ENCODE measurements around the gene PPM1A.

PPM1A gene

DNA sequence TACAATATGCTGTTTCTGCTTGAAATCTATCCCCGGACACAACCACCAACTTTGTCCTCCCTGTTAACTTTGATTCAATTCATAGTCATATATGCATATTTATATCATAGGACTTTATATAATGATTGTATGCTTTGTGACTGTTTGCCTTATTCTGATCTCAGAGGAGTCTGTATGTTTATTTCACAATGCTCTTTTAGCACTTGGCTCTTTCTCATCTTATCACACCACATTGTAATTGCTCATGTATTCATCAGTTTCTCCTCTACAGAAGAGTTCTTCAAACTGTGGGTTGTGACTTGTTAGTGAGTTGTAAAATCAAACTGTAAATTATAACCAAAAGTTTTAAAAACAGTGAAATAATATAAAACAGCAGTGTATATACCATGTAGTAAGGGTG lies 21.7 kb upstream of the PPM1A start:
- DNase-seq = no peak

DNA sequence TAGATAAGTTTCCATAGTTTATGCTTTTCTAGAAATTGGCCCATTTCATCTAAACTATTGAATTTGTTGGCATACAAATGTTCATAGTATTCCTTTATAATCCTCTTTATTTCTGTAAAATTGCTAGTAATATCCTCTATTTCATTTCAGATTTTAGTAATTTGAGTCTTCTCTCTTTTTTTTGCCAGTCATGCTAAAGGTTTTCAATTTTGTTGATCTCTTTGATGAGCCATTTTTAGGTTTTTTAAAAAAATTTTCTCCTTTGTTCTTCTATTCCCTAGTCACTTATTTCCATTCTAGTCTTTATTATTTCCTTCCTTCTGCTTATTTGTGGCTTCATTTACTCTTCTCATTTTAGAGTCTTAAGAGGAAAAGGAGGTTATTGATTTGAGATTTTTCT lies 19.4 kb upstream of the PPM1A start:
- no peak for DNase-seq

DNA sequence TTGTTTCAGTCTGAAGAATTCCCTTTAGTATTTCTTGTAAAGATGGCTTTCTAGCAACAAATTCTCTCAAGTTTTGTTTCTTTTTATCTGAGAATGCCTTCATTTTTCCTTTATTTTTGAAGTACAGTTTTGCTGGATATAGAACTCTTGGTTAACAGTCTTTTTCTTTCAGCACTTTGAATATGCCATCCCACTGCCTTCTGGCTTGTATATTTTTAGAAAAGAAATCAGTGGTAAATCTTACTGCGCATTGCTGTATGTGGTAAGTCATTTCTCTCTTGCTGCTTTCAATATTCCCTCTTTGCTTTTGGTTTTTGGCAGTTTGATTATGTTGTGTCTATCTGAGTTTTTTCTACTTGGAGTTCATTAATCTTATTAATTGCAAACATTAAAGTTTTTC lies 16.8 kb upstream of the PPM1A start:
- DNase-seq = no peak

DNA sequence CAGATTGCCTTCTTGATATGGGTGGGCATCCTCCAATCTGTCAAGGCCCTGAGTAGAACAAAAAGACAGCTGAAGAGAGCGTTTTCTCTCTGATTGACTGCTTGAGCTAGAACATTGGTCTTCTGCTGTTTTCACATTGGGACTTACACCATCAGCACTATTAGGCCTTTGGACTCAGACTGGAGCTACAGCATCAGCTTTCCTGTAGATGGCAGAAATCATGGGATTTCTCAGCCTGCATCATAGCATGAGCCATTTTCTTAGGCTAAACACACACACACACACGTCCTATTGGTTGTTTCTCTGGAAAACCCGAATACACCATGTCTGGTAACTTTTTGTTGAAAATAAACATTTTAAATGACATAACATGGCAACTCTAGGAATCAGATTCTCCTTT lies 15.8 kb upstream of the PPM1A start:
- DNase-seq = no peak

DNA sequence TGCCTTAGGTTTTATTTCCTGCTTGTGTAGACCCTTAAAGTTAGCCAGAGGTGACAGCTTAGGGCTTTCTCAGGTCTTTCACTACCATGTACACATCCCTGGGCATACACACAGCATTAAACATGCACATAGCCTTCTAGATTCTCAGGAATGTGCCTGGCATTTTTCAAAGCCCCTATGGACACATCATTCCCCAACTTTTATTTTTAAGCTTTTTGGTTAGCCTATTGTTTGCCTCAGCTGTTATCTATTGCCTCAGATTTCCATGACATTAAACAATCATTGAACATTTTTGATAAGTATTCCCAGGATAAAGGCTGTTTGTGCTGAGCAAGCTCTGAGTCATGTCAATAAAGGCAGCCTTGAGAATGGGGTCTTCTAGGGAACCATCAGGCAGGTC lies 15.1 kb upstream of the PPM1A start:
- no peak for DNase-seq

DNA sequence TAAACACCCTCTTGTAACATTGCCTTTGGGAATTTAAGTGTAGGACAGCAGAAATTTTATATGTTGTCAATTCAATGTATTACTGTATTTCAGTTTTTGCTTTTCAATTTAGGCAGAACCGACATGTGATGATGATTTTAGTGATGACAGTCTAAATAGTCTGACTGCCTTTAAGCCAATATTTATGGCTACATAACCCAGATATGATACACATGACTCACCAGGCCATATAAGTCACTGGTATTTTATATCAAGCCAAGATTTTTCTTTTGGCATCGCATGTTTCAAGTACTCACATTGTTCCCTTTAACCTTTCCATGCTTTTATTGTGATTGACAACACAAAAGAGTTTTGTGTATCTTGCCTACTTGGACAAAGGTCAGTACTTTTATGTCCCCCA lies 13.6 kb upstream of the PPM1A start:
- no peak for DNase-seq

DNA sequence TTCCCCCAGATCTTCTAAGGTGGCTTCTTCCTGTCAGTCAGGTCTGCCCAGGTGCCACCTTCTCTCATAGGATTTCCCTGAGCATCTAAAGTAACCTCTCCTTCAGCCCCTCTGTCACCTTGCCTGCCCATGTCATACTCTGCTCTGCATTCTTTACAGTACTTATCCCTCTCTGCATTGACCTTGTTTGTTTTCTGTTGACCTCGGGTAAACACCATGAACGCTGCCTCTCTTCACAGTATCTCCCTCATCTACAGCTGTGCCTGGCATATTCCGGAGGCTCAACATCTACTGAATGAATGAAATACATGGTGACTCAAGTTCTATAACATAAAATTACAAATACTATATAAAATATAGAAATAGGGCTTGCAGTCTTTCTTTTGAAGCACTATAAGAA lies 10.1 kb upstream of the PPM1A start:
- DNase-seq = no peak

DNA sequence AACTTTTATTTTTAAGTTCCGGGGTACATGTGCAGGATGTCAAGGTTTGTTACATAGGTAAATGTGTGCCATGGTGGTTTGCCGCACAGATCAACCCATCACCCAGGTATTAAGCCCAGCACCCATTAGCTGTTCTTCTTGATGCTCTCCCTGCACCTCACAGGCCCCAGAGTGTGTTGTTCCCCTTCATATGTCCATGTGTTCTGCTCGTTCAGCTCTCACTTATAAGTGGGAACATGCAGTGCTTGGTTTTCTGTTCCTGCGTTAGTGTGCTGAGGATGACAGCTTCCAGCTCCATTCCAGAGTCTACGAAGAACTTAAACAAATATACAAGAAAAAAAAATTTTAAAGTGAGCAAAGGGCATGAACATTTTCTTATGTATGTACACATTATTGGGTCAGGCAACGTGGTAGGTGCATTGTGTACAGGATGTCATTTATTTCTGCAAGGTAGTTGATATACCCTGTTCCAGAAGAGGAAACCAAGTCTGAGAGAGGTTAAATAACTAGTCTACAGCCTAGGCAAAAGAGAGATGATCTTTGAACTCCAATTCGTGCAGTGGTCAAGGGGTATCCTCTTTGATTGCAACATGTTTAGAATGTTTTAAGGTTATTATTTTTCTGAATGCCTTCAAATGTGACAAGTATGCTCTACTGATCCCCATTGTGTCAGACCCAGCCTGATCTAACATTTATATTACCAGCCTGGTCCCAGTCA lies 8.7 kb upstream of the PPM1A start:
- DNase-seq = no peak

DNA sequence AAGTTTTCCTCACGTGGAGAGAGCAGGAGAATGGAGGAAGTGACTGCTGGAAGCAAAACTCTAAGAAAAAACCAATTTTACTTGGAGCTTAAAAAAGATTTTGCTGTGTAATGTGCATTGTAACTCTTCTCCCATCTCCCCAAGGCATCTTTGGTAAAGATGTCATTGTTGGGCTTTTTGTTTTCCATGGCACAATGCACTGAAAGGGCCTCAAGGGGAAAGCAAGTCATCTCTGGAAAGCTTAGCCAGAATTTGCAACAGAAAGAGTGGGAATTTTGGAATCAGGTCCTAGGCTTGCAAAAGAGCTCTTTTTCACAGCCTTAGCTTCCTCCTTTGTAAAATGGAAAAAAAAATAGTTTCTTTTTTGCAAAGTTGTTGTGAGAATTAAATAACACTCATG lies 7.9 kb upstream of the PPM1A start:
- no peak for DNase-seq

DNA sequence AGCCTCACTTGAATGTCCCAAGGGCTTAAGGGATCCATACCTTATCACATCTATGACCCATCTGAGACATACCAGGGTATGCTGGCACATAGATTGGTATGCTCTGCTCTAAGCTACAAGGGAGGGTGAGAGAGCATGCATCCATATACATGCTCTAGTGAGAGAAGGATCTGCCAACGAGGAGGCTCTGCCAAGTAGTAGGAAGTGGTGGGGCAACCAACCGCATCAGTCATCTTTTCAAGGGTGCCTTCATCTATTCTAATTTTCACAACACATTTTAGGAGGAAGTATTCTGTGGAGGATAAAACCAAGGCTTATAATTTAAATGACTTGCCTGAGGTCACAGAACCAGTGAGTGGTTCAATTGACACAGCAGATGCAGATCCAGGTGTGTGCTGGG lies 6.6 kb upstream of the PPM1A start:
- DNase-seq = no peak

DNA sequence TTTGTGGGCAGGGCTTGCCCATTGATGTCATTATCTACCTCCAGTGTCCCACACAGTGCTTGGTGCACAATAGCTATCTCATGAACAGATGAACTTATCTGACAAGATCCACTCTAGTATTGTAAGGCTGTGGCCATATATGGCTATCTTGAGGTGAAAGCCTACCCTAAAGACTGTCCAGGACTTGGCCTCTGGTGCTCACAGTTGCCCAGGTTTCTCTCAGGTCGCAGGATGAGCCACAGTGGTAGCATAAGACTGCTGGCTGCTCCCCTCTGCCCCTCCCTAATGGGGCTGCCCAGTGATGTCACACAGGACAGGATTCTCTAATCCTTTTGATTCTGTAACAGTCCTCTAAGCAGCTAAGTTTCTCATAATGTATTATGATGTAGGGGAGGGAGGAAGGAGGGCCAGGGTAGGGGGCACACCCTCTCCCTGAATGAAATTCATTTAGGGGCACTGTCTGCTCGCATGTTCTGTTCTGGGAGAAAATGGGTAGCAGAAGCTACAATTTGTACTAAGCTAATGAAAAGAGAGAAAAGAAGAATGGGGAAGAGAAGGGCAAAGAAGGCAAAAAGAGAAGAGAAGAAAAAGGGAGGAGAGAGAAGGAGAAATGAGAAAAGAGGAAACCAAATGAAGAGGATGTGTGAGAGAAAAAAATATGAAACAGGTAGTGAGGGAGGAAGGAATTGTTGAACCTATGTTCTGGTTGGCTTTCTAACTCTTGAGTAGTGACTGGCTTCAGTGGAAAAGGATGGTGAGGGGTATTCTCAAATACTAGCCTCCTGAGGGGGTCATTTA lies 3.4 kb upstream of the PPM1A start:
- peak; percentile 12 for DNase-seq

DNA sequence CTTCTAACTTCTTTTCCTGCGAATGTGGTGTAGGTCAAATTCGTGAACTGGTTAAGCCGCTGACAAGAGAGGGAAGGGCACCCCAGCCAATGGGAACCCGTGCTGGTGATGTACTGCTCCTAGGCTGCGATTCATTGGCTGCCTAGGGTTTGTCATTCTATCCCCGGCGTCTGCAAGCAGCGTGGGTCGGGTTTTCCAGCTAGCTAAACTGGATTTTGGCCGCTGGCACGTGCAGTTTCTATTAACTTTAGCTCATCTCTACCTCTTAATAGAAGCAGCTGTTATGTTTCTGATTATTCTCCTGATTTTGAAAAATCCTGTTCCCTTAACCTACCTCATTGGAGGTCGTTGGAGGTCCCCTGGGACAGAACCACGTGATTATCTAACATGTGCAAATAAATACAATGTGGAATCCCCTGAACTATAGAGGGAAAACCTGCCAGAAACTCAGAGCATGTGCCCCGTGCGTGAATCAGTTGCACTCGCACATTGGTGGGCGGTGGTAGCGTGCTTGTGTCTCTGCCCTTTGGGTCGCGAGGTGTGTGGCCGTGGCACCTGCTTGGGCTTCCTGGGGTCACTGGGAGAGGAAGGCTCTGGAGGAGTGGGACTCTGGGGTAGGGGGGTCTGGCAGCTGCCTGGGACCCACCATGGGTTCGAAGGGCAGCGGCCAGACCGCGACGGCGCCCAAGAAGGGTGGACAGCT lies 876 bp upstream of the PPM1A start:
- peak; percentile 88 for DNase-seq

DNA sequence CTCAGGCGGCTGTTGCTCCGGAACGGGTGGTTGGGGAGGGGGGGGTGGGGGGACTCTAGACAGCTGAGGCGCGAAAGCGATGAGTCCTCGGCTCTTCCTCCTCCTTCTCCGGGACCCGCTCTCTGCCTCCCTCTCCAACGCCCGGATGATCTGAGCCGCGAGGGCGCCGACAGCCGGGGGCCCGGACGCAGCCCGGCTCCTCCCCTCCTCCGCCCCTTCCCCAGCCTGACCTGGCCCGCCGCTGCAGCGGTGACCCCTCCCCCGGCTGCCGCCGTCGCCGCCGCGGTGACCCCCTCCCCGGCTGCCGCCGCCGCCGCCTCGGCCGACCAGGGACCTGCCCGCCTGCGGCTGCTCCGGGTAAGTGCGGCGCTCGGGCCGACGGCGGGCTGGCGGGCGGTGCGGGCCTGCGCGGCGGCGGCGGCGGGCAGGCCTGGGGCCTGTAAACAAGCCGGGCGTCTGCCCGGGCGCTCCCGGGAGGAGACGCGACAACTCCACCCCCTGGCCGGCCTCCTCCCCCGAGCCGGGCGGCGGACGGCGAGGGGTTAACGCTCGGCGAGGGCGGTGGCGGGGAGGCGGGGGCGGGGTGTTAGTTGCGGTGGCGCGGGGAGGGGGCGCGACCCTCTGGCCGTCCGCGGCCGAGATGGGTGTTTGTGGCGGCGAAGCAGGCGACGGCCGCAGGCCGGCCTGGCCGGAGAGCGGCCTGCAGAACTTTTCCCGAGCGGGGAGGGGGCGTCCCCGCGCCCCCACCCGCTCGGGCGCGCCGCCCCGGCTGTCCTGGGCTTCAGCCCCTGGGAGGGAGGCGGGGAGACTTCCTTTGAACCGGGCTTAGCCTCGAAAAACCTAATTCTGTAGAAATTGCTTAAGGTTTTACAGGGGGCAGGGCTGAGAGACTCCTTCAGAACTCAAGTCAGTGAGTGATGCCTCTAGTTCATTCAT lies 568 bp downstream of the PPM1A start:
- peak; percentile 68 for DNase-seq

DNA sequence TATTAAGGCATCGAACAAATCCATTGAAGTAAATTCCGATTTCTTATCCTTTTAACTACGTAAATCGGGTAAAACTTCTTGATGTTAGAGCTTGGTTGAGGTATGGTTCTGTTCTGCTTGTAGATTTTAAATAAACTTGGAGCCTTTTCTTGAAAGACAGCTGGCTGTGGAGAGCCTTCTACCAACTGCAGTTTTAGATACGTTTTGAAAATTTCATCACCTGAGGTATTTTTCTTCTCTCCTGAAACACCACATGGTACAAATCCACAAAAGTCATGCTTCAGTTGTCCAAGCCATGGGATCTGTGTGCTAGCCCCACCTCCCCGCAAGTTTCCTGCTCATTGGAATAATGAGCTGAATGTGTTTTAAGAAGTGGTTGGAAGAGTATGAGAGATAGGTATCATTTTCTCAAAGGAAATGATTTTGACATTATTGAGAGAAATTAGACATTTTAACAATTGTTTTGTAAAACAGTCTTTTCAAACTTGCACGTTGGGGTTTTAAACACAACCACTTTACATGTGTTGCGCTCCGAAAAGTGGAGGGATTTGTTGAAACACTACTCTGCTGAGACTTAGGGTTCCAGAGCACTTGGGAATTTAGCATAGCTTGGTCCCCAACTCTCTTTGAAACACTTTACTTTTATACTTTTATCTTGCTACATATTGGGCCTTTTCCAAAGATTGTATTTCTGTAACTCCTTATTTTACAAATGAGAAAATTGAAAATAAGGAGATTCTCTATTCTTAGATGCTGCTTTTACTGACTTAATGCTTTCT lies 1.4 kb downstream of the PPM1A start:
- no peak for DNase-seq

DNA sequence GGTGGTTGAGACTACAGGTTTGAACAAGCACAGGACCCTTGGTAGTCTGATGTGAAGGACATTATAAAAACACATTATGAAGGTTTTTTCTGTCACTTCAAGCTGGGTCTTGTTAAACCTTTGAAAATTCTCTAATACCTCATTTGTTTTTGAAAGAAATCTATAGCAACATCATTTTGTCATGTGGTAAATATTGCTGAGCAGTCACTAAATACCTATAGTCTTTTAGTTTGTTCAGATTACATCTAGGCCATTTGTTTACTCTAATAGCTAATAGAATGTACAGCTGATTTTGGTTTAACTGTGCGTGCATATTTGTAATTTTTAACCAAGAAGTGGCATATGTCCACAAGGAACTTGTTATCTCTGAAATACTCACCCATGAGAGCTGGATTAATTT lies 2.9 kb downstream of the PPM1A start:
- no peak for DNase-seq

DNA sequence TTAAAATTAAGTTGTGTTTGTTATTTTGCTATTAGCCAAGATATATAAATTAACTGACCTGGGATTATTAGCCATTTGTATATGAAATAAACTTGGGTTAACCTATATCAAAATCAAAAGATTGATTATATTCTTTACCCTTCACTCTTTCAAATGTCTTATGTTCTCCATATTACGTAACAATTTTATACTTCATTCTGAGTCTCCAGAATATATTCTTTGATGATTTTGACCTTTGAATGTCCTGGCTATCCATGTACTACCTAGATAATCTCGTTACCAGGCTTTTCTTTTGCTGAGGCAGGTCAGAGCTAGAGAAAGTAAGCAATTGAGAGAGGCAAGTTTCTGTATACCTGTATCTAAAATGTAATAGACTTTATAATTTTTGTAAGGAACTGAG lies 3.6 kb downstream of the PPM1A start:
- DNase-seq = no peak

DNA sequence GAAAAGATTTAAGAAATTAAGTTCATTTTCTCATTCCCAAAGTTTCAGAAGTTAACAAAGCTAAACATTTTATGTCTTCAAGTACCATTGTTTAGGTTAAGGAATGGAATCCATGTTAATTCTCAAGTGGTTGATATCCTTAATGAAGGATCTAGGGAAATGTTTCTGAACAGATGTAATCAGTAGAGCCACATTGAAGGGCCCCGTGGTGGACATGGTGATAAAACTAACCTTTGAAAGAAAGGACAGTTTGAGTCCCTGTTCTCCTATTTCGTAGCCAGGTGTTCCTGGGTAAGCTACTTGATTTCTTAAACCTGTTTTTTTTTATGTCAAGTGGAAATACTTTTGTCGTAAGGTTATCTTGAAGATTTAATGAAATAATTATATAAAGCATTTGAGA lies 4.6 kb downstream of the PPM1A start:
- DNase-seq = no peak

DNA sequence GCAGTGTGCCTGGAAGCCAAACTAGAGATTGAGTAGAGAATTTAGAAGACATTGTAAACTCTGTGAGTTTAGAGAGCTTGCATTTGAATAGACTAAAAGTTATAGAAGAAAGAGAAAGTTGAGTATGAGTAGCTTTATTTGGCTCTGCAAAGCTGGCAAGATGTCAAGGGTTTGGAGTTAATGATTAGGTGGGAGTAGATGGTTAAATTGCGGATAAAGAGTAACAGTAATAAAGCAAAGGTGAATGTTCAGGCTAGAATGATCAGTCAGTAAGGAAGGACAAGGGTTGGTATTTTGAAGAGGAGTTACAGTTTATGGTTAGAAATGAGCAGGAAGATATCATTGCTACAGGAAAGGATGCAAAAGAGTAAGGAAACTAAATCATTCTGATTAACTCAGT lies 5.2 kb downstream of the PPM1A start:
- DNase-seq = no peak

DNA sequence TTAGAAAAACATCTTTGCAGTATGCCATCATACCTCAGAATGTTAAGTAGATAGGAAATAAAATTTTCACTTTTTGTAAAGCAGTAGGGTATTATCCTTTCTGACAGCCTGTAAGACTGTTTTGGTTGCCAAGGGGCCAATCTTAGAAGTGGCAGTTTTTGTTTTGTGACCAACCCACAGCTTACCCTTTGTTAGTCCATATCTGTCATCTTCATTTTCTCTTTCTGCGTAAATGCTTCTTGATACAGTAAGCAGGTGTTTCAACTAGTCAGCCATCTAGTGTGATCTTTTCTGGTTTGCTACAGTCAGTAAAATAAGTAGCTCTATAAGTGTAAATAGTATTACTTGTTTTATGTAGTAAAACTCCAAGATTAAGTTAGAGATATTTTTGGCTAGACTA lies 8.8 kb downstream of the PPM1A start:
- no peak for DNase-seq

DNA sequence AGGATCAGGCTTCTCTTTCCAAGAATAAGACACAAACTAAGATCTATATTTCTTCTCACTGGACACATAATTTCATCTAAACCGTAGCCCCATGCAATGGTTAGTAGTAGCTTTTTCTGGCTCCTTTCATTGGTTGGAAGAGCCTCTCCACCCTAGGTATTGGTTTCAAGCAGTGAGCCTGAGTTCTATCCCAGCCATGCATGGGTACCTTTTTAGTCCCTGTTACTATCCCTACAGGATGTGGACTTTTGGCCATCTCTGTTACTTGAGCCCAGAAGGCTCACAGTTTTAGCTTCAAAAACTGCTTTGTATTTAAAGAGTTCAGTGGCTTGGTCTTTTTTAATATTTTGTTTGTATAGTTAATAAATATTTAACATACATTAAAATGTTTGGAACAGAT lies 16.1 kb downstream of the PPM1A start:
- DNase-seq = no peak

DNA sequence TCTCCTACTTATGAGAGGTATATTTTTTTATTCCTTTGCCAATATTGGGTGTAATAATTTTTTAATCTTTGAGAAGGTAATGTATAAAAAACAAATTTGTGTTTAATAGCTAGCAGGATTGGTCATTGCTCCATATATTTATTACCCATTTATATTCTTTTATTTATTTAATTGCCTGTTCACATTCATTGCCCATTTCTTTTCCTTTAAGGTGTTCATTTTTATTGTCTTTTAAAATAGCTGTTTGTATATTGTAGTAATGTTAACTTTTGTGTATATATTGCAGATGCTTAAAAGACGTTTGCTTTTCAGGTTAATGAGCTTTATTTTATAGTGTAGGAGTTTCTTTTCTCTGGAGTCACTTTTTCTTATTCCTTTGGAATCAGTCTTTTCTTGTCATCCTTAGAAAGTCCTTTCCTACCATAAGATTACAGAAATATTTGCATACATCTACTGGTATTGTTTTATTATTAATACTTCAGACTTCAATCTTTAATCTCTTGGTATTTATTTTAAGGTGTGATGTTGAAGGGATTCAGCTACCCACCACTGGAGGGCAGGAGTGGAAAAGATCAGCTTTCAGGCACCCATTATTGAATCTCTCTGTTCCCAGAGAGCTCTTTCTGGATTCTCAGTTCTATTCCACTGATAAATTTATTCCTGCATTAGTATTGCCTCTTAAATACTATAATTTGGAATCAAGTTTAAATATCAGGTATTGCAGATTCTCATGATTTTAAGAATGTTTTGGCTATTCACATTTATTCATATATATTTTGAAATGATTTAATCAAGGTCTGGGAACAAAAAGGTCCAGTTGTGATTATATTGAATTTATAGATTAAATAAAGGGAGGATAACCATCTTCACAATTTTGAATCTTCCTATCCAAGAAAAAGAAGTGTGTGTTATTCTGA lies 17.3 kb downstream of the PPM1A start:
- peak; percentile 19 for DNase-seq

Measured in activated CD4-positive, alpha-beta T cell treated with anti-CD3 and anti-CD28 coated beads for 48 hours (primary cell).